Fibroblast of mammary gland (primary cell): Measurements from ENCODE around the gene FBLN2.

Experiments
- DNase-seq: peaks from one replicate; pipeline ENCODE4 v3.0.0-alpha.2; 2010; ENCODE audit warnings: low read depth
- H3K4me3 ChIP-seq: 2 replicates; pipeline ENCODE4 v1.5.1; 2011; ENCODE audit warnings: low read depth, mild to moderate bottlenecking, low read length, moderate library complexity; ENCODE audit not compliant: control insufficient read depth
- CTCF ChIP-seq: conservative IDR thresholded peaks from 2 replicates; pipeline ENCODE4 v1.5.1; 2011; ENCODE audit warnings: low read depth, low read length, inconsistent platforms; ENCODE audit not compliant: control insufficient read depth, insufficient read depth

Gene FBLN2

DNA sequence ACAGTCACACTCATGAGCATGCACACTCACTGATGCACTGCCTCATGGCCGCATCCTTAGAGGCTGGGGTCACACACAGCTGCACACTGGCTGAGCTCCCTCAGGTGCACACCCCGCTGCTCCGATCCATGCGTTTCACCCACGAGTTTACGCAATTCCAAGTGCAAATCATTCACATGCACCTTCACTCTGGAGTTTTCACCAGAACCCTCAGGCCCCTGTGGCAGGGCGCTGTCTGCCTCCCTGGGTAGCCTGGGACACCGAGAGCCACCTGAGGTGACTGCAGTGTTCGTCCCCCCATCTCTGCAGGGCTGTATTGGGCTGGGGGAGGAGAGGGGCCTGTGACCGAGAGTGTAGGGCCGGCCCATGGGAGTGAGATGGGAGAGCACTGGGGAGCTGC, 134.8 kb downstream of the FBLN2 start:
- TF ChIP-seq CTCF, result no peak
- DNase-seq, result no peak

DNA sequence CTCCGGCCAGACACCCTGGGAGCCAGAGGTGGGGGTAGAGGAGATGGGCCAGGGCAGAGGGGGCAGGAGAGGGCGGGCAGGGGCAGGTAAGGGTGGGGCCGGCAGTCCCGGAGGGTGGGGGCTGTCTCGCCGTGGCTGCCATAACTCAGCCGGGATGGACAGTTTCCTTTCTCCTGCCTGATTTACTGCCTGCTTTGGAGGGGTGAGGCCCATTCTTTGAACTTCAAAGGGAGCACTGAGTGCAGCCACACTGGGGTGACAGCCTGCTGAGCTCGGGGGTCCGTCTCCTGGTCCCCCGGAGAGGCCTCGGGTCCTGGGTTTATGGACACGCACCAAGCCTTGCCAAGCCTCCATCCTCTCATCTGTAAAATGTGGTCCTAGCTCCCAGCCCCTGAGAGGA, 135.4 kb downstream of the FBLN2 start:
- DNase-seq, result no peak
- TF ChIP-seq CTCF, result no peak
- H3K4me3 ChIP-seq, result no peak overlapping the region

More for the DNA sequence above, 134.8 kb downstream of the FBLN2 start:
- no peak overlapping the region for H3K4me3 ChIP-seq

- H3K4me3 ChIP-seq, result no peak overlapping the region
- no peak for DNase-seq
- no peak for TF ChIP-seq CTCF
Observed at GRCh38 chr3:13684854-13685253, 135.9 kb downstream of the FBLN2 start.

- TF ChIP-seq CTCF, result no peak
- no peak for DNase-seq
- H3K4me3 ChIP-seq, result no peak overlapping the region
Observed at GRCh38 chr3:13685721-13686120, 136.8 kb downstream of the FBLN2 start.

- no peak for TF ChIP-seq CTCF
- H3K4me3 ChIP-seq, result no peak overlapping the region
- no peak for DNase-seq
Observed at GRCh38 chr3:13686367-13687160, 137.6 kb downstream of the FBLN2 start.

DNA sequence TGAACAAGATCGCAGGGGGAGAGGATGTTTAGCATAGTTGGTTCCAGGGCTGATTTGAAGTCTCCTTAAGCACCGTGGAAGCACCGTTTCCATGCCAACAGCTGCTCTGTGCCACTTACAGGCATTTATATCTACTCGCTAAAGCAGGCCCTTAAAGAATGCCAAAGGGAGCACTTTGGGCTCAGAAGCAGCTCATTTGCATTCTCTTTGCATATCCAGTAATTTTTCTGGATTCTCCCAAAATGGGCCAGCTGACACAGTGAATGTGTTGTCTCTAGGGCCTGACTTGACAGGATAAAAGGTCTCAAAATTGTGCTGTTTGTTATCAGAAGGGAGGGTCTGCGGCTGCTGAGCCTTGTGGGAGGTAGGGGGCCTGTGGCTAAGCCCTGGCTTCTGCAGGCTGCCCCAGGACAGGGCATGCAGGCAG, 138.6 kb downstream of the FBLN2 start:
- no peak overlapping the region for H3K4me3 ChIP-seq
- DNase-seq, result no peak
- no peak for TF ChIP-seq CTCF
